ENCODE measurements around the gene WLS.

WLS gene

DNA sequence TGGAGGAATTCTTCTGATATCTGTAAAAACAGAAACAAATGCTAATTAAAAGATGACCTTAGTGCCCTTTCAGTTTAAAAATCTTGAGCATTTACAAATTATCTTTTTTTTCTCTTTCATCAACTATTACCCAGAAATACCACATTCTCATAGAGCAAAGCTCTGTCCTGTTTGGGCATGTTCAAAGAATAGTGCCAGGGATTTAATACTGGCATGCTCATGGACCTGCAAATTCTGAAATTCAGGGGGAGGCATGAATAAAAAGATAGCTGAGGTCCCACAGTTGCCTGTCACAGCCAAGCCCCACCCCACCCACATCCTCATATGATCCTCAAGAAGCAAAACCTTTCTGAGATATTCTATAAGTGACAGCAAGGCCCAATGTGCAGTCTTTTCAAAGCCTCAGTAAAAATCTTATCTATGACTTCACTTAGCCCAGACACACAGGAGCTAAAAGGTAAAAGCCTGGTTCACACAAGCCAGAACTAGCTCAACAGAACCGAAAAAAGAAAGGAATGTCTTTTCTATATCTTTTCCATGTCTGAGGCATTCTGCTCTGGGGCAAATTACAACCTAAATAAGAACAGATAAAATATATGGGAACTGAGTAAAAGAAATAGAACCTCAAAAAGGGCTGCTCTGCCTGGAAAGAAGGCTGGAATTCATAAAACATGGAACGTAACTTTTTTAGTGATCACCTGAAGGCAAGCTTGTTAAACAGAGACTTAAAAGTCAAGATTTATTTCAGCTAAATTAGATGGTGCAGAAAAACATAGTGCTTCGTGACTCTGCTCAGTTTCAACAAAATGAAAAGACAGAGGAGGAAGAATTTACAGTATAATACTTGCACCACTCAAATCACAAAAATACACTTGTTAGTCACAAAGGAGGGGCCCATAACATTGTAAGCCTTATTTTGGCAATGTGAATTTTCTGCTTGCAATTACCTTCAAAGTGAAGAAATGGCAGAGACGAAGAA lies 11.0 kb downstream of the WLS start:
- Histone ChIP-seq H3K4me1 (ENCODE audit: insufficient read depth, low read length) (peaks cover 52% of the 10 kb centered on the region), H3K36me3 (ENCODE audit: insufficient read depth, low read length) (peaks cover 20% of the 10 kb centered on the region), H3K9me3 (ENCODE audit: low read length) (no peaks in the 10 kb centered on the region), H3K27me3 (ENCODE audit: insufficient read depth, low read length) (no peaks in the 10 kb centered on the region), H3K4me3 (ENCODE audit: low read length) (no peak overlapping the region), H2AFZ (ENCODE audit: low read depth, low read length) (no peak overlapping the region)

DNA sequence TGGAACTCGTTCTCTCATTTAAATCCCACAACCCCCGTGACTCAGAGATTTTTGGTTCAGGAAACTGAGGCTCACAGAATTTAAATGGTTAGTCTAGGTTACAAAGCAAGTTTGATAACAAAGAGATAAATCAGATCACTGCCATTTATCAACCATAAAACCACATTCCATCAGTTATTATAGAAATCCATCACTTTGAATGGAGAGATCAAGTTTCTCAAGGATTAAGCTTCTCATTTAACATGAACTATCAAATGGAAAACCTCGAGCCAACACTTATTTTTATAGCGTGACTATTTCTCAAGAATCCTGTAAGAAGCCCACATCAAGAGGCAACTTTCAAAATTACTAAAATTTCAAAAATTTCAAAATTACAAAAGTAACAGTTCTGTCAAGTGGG lies 11.9 kb downstream of the WLS start:
- H2AFZ ChIP-seq (ENCODE audit: low read depth, low read length): no peak overlapping the region
- no peaks in the 10 kb centered on the region for H3K27me3 ChIP-seq (ENCODE audit: insufficient read depth, low read length)
- H3K4me3 ChIP-seq (ENCODE audit: low read length): no peak overlapping the region
- peaks cover 14% of the 10 kb centered on the region for H3K36me3 ChIP-seq (ENCODE audit: insufficient read depth, low read length)
- H3K9me3 ChIP-seq (ENCODE audit: low read length): no peaks in the 10 kb centered on the region
- H3K4me1 ChIP-seq (ENCODE audit: insufficient read depth, low read length): peaks cover 50% of the 10 kb centered on the region

GRCh38 chr1:68218490-68218889 lies 13.8 kb downstream of the WLS start:
- H3K27me3 ChIP-seq (ENCODE audit: insufficient read depth, low read length): no peaks in the 10 kb centered on the region
- H2AFZ ChIP-seq (ENCODE audit: low read depth, low read length): no peak overlapping the region
- H3K9me3 ChIP-seq (ENCODE audit: low read length): no peaks in the 10 kb centered on the region
- H3K36me3 ChIP-seq (ENCODE audit: insufficient read depth, low read length): peaks cover 14% of the 10 kb centered on the region
- H3K4me1 ChIP-seq (ENCODE audit: insufficient read depth, low read length): peaks cover 45% of the 10 kb centered on the region
- no peak overlapping the region for H3K4me3 ChIP-seq (ENCODE audit: low read length)

DNA sequence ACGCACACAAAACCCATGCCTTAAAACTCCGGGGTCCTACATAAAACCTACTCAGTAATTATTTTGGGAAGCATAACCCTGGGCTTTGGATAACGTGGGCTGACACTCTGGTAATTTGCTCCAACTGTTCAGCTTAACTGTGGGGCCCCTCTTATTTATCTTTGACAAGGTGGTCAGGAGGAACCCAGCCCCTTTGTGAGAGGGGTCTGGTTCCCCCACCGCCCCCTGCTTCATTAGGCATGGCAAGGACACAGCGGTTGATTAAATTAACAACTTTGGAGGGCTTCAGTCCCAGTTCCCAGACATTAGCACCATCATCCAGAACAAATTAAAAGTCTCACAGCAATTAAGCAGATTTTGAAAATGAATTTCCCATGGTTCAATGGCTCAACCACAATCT lies 14.7 kb downstream of the WLS start:
- Histone ChIP-seq H3K27me3 (ENCODE audit: insufficient read depth, low read length) (no peaks in the 10 kb centered on the region), H3K9me3 (ENCODE audit: low read length) (no peaks in the 10 kb centered on the region), H3K4me3 (ENCODE audit: low read length) (no peak overlapping the region), H2AFZ (ENCODE audit: low read depth, low read length) (no peak overlapping the region), H3K36me3 (ENCODE audit: insufficient read depth, low read length) (peaks cover 13% of the 10 kb centered on the region), H3K4me1 (ENCODE audit: insufficient read depth, low read length) (peaks cover 45% of the 10 kb centered on the region)

- Histone ChIP-seq H3K4me1 (ENCODE audit: insufficient read depth, low read length) (peaks cover 41% of the 10 kb centered on the region), H3K36me3 (ENCODE audit: insufficient read depth, low read length) (peaks cover 13% of the 10 kb centered on the region), H3K9me3 (ENCODE audit: low read length) (no peaks in the 10 kb centered on the region), H2AFZ (ENCODE audit: low read depth, low read length) (no peak overlapping the region), H3K4me3 (ENCODE audit: low read length) (no peak overlapping the region), H3K27me3 (ENCODE audit: insufficient read depth, low read length) (no peaks in the 10 kb centered on the region)
Measured at GRCh38 chr1:68217060-68217554, 15.2 kb downstream of the WLS start.

GRCh38 chr1:68216089-68216772 lies 16.1 kb downstream of the WLS start:
- H3K27me3 ChIP-seq (ENCODE audit: insufficient read depth, low read length): no peaks in the 10 kb centered on the region
- H3K36me3 ChIP-seq (ENCODE audit: insufficient read depth, low read length): peaks cover 13% of the 10 kb centered on the region
- no peaks in the 10 kb centered on the region for H3K9me3 ChIP-seq (ENCODE audit: low read length)
- H2AFZ ChIP-seq (ENCODE audit: low read depth, low read length): no peak overlapping the region
- H3K4me1 ChIP-seq (ENCODE audit: insufficient read depth, low read length): peaks cover 38% of the 10 kb centered on the region
- H3K4me3 ChIP-seq (ENCODE audit: low read length): no peak overlapping the region

DNA sequence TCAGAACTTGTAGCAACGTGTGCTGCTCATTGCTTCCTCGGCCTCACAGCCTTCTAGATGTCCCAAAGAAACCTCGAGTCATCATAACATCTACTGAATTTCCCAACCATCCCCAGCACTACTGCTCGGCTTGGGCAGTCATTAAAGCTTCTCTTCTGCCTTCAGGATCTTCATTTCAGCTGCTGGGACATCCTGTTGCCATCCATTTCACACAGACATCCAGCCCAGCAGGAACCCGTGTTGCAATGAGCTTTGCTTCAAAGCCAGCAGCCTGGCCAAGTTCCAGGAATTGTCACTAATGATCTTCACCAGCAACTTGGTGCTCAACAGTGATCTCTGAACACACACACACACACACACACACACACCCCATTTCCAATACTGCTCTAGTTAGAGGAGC lies 18.5 kb downstream of the WLS start:
- Histone ChIP-seq H3K4me1 (ENCODE audit: insufficient read depth, low read length) (peaks cover 32% of the 10 kb centered on the region), H3K36me3 (ENCODE audit: insufficient read depth, low read length) (peaks cover 8% of the 10 kb centered on the region), H3K4me3 (ENCODE audit: low read length) (no peak overlapping the region), H2AFZ (ENCODE audit: low read depth, low read length) (no peak overlapping the region), H3K9me3 (ENCODE audit: low read length) (no peaks in the 10 kb centered on the region), H3K27me3 (ENCODE audit: insufficient read depth, low read length) (no peaks in the 10 kb centered on the region)

DNA sequence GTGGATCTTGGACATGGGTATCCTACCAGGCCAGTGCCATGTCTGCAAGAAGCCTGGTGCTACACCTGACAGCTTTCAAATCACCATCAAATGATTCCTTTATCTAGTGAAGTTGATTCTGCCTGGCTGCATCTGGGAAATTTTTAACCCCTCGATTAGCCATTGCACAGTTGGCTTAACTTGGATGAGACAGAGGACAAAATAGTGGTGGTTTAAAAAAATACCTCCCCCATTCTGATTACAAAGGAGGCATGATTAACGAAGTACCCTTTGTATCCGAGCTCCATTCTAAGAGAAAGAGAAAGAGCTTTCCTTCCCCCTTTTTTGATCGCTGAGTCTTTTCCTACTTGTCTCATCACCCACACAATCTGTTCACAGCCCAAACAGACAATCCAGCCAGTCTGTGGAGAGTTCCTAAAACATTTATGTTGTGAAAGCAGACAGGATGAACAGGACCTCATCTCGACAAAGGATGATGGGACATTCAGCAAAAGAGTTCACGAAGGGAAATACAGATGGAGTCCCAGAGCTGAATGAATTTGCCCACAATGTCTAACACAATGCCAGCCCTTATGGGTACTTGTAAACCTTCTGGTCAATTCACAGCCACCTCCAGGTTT lies 20.5 kb downstream of the WLS start:
- Histone ChIP-seq H3K4me1 (ENCODE audit: insufficient read depth, low read length) (peaks cover 23% of the 10 kb centered on the region), H3K9me3 (ENCODE audit: low read length) (no peaks in the 10 kb centered on the region), H3K27me3 (ENCODE audit: insufficient read depth, low read length) (no peaks in the 10 kb centered on the region), H3K36me3 (ENCODE audit: insufficient read depth, low read length) (peaks cover 8% of the 10 kb centered on the region), H2AFZ (ENCODE audit: low read depth, low read length) (no peak overlapping the region), H3K4me3 (ENCODE audit: low read length) (no peak overlapping the region)

DNA sequence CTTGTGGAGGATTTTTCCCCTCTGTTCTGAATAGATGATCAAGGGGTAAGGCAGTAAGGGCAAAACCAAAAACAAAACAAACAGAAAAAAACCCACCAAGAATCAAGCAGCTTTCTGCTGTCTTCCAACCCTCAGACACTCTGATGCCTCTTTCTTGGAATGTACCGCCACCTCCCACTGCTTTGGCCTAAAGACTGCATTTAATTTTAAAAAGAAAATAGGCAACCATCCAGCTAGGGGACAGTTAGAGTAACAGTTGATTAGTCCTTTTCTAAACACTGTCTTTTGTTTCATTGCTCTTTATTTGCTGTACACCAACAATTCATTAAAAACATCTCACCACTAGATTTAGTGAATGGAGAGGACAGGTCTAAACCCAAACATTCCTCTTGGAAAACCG lies 21.5 kb downstream of the WLS start:
- Histone ChIP-seq H3K36me3 (ENCODE audit: insufficient read depth, low read length) (peaks cover 12% of the 10 kb centered on the region), H3K27me3 (ENCODE audit: insufficient read depth, low read length) (no peaks in the 10 kb centered on the region), H3K4me3 (ENCODE audit: low read length) (no peak overlapping the region), H3K9me3 (ENCODE audit: low read length) (no peaks in the 10 kb centered on the region), H3K4me1 (ENCODE audit: insufficient read depth, low read length) (peaks cover 14% of the 10 kb centered on the region), H2AFZ (ENCODE audit: low read depth, low read length) (no peak overlapping the region)

DNA sequence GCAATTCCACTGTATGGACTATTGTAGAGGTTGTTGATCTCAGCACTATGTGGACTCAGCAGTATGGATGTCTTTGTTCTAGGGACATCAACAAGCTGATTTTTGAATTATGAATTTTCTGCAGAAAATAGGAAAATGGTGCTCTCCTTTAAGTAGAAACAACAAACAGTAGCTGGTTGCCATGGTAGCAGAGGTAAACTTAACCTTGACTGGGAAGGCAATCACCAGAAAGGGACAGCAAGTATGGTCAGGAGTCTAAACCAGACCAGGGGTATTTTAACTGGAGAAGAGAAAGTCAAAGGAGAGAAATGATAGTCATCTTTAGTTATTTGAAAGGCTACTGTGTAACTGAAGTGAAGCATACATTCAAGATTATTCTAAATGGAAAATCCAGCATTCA lies 22.3 kb downstream of the WLS start:
- Histone ChIP-seq H3K9me3 (ENCODE audit: low read length) (no peaks in the 10 kb centered on the region), H3K4me1 (ENCODE audit: insufficient read depth, low read length) (peaks cover 12% of the 10 kb centered on the region), H3K4me3 (ENCODE audit: low read length) (no peak overlapping the region), H3K36me3 (ENCODE audit: insufficient read depth, low read length) (peaks cover 15% of the 10 kb centered on the region), H3K27me3 (ENCODE audit: insufficient read depth, low read length) (no peaks in the 10 kb centered on the region), H2AFZ (ENCODE audit: low read depth, low read length) (no peak overlapping the region)

DNA sequence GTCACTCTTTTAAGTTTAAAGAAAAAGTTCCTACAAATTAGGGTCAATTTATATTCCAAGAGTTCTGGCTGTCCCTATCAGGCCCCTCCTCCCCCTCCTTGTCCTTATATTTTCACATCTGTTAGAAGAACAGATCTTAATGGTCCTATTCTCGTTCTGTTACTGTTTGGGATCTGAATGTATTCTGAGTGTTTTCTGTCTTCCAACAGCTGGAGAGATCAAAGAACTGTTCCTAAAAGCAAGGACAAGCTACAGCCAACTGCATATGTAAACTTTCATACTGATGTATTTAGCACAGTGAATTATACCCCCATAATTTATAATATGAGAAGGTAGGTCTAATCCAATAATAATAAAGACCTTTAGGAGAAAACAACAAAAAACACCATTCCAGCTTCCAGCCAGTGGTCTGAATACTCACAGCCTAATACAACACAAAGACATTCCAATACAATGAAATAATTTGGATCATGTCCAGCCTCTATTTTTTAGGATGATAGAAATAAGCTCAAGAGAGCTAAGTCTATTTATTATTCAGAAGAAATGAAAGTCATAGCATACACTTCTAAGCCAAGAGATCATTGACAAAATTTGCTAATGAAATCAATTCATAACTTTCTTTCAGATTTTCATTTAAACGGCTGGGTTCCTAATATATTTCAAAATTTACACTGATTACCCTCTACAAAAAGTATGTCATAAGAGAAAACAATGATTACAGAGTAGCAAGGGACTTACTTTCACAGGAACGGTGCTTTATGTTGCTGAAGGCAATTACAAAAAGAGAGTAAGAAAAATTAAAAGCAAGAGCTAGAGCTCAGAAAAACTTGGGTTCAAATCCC lies 25.3 kb downstream of the WLS start:
- H3K27me3 ChIP-seq (ENCODE audit: insufficient read depth, low read length): no peaks in the 10 kb centered on the region
- peaks cover 10% of the 10 kb centered on the region for H3K4me1 ChIP-seq (ENCODE audit: insufficient read depth, low read length)
- no peak overlapping the region for H3K4me3 ChIP-seq (ENCODE audit: low read length)
- no peak overlapping the region for H2AFZ ChIP-seq (ENCODE audit: low read depth, low read length)
- peaks cover 16% of the 10 kb centered on the region for H3K36me3 ChIP-seq (ENCODE audit: insufficient read depth, low read length)
- H3K9me3 ChIP-seq (ENCODE audit: low read length): no peaks in the 10 kb centered on the region

DNA sequence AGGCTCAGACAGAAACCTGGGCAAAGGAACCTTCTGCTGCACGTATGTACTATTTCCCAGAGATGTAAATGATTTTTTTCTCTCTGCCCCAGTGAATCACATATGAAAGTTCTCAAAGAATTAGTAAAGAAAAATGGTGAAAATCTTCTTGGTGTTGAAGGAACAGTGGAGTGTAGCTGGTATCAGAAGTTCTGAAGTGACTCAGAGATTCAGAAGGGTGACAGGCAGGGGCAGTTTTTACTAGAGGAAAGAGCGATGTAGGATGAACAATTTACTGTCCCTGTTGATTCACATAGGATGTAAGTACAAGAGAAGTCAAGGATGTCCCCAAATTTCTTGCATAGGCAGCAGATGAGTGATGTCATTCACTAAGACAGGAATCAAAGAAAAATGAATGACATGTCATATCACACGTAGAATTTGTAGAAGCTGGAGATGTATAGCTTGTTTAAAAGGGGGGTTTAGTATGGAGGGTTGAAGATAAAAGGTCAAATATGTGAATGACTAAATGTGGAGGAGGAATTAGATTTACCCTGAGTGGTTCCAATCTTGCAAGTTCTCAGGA lies 26.4 kb downstream of the WLS start:
- Histone ChIP-seq H2AFZ (ENCODE audit: low read depth, low read length) (no peak overlapping the region), H3K4me1 (ENCODE audit: insufficient read depth, low read length) (peaks cover 9% of the 10 kb centered on the region), H3K36me3 (ENCODE audit: insufficient read depth, low read length) (peaks cover 16% of the 10 kb centered on the region), H3K4me3 (ENCODE audit: low read length) (no peak overlapping the region), H3K9me3 (ENCODE audit: low read length) (no peaks in the 10 kb centered on the region), H3K27me3 (ENCODE audit: insufficient read depth, low read length) (no peaks in the 10 kb centered on the region)

Measured in neuron (in vitro differentiated cells).